NCI-H1105 treated with DMSO at 0.1 percent for 48 hours (cell line): Measurements from ENCODE around the gene FCHO2.

ENCODE experiments used
- DNase-seq: peaks from one replicate; lab custom pipeline; 2025; lab: John Stamatoyannopoulos, UW

Gene FCHO2

GRCh38 chr5:73114044-73114688 lies 158.3 kb downstream of the FCHO2 start:
- DNase-seq: peak; percentile 12

DNA sequence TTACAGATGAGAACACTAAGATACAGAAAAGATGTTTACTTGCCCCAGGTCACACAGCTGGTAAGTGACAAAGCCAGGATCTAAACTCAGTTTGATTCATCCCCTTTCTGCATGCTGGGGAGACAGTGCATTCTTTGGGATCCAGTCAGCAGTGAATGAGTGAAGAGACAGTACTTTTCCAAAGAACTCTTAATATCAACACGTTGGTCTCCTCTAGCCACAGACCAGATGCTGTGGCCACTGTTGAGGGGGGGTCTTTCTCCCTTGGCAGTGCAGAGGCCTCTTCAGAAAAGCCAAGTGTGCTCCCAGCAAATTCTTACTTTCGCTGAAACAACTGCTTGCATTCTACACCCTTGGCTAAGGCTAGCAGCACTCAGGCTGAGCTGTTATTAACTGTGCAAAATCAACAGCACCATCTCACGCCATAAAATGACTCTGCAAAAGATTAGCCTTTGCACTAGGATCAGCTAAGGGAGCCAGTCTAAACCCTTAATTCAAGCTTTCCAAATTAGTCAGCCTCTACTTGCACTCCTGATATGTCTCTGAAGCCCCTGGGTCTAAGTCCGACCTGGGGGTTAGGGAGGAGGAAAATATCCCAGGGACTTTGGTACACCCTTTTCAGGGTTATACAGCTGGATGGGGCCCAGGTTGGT lies 159.7 kb downstream of the FCHO2 start:
- no peak for DNase-seq

GRCh38 chr5:73116506-73116905 lies 160.7 kb downstream of the FCHO2 start:
- no peak for DNase-seq

- no peak for DNase-seq
These were observed 161.4 kb downstream of the FCHO2 start for GRCh38 chr5:73117088-73117740.

DNA sequence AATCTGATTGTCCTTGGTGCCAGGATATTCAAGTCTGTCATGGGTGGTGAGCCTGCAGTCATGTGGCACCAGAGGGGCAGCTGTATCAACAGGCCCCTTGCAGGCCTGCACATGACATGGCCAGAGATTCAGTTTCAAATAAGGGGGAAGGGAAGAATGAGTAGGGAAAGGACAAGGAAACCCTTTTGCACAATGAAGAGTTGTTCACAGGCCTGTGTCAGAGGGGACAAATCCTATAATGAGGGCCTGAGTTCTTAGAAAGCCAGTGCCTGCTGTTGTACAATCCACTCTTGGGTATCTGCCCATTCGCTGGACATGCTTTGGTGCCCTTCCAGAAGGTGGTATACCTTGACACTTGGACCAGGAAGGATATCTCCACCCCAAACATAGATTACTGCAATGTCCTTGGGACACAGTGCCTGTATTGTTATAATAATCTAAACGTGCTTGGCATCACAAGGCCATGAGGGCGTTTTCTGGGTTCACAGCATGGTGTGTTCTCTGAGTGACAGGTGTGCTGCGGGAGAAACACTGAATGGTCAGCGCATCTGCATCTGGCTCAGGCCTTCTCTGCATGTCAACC lies 162.6 kb downstream of the FCHO2 start:
- no peak for DNase-seq

DNA sequence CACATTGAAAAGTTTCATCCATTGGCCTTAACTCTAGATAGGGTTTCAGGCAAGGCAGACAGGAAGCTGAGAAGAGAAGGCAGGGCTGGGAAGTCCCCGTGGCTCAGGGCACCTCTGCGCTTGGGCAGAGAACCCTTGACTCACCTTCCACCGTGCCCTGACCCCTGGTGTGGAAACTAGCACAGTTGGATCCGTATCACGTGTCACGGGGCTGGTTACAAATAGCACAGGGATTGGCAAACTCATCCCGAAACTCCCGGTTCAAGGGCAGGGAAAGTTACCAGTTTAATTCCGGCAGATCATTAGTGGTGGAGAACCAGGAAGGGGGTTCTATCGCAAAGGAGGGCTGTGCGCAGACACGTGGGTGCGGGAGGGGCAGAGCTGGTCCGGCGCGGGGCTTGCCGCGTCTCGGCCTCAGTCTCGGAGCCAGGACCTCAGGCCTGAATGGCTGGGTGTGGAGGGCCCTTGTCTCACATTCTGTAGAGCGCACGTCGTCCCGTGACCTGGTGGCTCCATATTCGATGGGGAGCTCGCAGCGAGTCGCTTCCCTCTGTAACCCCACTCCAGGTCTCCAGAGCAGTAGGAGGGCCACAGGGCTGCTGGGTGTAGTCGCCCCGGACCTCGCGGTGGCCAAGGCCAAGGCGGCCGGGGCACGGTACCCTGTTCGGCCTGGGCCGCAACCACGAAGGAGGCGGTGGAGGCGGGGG lies 163.8 kb downstream of the FCHO2 start:
- DNase-seq: no peak

- DNase-seq: no peak
These were observed 164.6 kb downstream of the FCHO2 start, which contains the start of gene TMEM171 for GRCh38 chr5:73120222-73121118. TSS of gene TMEM171 (plus strand) at chr5:73120575. CDS start at chr5:73123374, 2,799 bp downstream.

DNA sequence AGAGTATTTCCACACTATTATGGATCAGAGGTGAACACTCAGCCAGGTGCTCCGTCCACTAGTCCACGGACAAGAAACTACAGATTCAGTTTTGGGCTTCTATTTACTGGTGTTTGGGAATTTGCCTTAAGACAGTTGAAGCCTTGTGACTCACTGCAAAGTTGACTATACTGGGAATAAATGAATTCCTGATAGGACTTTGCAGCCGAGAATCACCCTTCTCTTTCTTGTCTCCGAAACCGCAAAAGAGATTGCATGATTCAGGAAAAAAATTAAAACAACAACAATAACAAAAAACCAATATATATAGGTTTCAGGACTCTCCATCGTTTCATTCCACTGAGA lies 165.2 kb downstream of the FCHO2 start:
- no peak for DNase-seq

DNA sequence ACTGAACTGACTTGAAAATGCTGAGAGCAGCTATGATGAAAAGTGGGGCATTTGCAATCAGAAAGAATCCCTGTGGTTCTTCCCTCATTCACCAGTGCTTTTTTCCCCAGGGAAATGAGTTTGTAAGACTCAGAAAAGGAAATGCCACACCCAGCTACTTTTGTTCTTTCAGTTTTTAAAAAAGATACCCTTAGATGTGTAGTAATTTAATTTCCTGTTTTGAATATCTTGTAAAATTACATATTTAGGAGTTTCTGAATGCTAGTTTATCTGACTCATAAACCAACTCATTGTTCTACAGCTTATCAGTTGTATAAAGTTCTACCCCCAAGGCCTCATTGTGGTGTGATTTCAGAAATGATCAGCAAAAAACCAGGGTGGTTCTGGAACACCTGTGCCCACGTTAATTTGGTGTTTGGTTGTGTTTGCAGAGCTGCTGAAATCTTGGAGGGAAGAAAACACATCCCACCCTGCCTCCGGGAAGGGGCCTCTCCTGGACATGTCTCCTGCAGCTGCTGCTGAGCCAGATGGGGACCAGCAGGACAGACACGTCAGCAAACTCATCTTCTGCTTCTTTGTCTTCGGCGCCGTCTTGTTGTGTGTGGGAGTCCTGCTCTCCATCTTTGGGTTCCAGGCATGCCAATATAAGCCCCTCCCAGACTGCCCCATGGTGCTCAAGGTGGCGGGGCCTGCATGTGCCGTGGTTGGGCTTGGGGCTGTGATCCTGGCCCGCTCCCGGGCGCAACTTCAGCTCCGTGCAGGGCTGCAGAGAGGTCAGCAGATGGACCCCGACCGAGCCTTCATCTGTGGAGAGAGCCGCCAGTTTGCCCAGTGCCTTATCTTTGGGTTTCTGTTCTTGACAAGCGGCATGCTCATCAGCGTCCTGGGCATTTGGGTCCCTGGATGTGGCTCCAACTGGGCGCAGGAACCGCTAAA lies 167.3 kb downstream of the FCHO2 start:
- DNase-seq: no peak

- DNase-seq: no peak
These were observed 169.4 kb downstream of the FCHO2 start for GRCh38 chr5:73125289-73125688.

DNA sequence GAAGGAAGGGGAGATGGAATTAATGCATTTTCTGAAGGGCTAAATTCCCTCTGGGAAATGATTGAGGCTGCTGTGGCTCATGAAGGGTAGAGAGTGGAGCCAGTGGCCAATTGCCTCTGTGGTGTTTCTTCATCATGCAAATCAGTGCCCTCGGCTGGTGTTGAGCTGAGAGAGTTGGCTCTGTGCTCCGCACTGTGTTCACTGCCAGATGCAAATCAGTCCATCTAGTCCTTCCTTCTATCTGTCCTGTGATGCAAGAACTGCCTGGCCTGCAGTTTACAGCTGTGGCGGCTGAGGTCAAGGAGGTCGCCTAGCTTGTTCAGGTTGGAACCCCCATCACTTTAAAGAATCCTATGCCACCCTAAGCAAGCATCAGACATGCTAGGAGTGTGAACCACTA lies 170.5 kb downstream of the FCHO2 start:
- no peak for DNase-seq

GRCh38 chr5:73126957-73127356 lies 171.1 kb downstream of the FCHO2 start:
- no peak for DNase-seq

GRCh38 chr5:73129143-73129542 lies 173.3 kb downstream of the FCHO2 start:
- no peak for DNase-seq

GRCh38 chr5:73130811-73131210 lies 175.0 kb downstream of the FCHO2 start:
- DNase-seq: no peak

DNA sequence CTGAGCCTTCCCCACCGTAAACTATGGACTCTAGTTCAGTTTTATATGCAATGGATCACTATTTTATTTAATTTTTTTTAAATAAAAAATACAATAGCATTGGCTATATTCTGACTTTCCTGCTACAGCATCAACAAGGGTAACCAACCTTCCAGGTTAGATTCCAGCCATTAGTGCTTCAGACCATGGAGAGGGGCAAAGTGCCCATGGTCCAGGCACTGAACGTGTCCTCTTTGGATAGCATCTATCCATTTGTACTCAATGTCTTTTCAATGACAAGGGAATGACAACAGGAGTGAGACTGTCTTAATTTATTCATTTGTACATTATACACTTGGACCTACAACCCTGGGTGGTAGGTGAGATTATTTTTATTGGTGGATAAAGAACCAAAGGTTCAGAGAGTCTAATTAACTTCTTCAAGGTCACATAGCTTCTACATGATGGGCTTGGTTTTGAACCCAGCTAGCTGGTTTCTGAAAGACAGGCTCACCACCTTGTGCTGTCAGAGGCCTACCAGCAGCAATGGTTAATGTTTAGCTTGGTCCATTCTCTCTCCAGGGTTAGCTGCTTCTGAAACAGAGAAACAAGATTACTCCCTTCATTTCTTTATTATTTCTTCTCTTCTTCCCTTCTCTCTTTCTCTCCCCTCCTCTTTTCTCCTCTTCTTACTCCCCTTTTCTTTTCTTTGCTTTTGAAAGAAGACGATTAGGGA lies 176.0 kb downstream of the FCHO2 start:
- no peak for DNase-seq

DNA sequence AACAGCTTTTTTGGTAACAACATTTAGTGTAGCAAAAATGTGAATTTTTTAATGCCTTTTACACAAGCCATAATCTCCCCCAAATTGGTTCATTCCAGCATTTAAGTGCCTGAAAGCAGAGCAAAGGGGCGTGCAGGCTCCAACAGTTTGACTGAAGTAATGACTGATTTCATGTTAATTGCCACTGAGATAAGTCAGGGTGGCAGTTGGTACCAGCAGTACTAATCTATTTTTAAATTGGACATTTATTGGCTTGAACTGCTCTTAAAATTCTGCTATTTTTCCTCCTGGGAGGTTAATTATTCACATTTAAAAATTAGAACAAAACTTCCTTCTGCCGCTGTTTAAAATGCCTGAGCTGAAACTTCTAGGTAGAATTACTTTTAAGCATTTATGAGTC lies 176.9 kb downstream of the FCHO2 start:
- DNase-seq: no peak

DNA sequence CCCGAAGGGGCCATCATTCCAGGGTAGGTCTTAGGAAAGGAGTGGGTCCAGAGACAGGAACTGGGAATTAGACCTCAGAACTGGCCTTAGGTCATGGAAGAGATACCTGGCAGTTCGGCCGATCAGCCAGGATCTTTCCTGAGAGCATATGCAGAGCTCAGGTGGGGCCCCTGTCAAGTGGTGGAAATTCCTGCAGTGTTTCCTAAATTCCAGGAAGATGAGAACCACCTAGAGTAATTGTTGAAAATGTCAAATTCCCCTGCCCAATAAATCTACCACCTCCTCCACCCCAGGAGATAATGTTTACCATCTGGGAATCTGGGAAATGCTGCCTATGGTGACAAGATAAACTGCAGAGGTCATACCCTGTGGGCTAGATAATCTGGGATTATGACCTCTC lies 179.2 kb downstream of the FCHO2 start:
- no peak for DNase-seq

DNA sequence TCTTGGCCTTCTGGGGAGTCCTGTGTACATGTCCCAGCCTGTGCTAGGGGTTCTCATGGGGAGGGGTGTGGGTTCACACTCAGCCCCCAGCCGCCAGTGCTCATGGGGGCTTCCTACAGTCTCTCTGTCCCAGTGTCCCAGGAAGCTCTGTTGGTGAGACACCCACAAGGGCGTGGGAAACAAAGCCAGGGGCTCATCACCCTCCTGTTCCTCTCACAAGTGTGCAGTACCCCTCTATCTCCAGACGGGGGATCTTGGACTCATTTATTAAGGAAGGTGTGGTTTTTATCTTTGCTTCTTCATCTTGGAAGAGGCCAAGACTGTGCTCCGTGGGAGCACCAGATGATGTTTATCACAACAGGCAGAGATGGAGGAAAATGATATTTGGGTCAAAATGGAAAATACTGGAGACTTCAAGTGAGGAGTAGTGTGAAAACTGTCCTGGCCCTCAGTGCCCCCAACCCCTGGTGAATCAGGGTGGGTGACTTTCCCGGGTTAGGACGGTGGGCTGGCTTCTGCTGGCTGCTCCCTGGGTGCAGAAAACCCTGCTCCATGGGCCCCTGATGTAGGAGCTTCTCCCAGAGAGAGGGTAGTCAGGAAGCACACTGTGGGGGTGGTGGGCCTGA lies 179.7 kb downstream of the FCHO2 start:
- DNase-seq: no peak

DNA sequence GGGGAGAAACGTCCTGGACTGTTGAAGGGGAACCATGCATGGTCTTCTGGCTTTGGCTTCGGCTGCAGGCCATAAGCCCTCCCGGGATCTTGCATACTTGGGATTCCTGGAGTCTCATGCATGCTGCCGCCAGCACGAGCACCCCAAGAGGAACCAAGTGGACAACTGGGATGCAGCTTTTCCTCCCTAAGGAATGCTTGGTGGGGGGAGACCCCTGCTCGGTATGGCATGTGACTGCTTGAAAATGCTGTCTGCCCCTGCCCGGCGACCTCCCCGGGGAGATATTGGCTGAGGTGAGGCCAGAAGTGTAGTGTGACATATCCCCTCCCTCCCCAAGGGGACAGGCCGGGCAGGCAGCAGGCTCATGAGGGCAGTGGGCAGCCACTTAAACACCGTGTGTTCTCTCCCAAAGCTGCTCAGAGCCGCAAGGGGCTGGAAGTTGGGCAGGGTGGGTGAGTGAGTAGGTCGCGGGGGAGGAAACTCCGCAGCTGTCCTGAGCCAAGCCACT lies 180.3 kb downstream of the FCHO2 start:
- no peak for DNase-seq
